Measurements from ENCODE around the gene G3BP1. TPM values are rescaled to one million over a fixed set of nuclear protein-coding genes. Genes with fewer than 3 reads are reported as not detected.
"Not testable (repeated sequence)": the region's sequence is repeated elsewhere in the genome, so short reads cannot be mapped to it uniquely, and the experiment has no call there.

Gene G3BP1
- 103 TPM for total RNA-seq

DNA sequence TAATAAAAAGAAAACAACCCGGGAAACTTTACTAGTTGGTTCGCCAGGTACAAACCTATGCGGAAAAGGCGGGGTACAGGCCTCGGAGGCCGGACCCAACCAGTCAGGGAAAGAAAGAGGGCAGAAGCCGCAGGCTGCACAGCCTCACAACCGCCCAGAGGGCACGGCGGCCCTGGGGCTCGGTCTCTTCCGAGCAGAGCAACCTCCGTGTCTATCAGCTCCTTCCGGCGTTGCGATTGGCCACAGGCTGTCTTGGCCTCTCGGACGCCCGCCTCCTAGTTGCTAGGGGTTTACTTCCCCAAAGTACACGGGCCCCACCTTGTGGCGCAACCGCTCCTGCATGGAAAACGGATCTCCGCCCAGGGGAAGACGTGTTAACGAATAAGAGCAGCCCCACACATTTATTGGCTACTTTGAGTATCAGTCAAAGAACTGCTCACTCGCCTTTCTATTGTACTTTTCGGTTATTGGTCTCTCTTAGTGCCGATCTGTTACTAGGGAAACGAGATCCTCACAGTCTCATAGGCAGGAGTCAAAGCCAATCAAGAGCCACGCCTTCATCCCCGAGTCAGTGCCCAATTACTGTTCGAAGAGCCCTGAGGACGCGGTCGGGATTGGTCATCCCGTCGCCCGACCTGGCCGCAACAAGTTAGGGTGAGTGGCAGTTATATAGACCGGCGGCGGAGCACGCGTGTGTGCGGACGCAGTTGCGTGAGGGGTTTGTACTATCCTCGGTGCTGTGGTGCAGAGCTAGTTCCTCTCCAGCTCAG is at the start of gene G3BP1:
TSS of gene G3BP1 (plus strand) at position 696 of the 770 bp plus-strand sequence. CDS start 14,667 bp downstream, outside the sequence.
- peak; percentile 100 for DNase-seq

DNA sequence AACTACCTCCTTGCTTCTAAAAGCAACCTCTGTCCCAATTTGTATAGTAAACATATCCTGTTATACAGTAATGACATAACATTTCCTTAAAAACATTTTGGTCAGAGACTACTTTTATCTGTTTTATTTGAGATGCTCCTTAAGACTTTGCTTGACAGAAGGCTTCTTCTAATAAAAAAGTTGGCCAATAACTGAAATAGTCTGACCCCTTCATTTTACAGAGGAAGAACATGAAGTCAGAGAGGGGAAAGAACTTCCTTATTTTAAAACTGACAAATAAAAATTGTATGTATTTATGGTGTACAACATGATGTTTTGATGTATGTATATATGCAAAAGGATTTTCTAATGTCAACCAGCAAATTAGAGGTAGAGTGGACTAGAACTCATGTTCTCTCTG is 49.2 kb upstream of the G3BP1 start:
- no peak for DNase-seq

DNA sequence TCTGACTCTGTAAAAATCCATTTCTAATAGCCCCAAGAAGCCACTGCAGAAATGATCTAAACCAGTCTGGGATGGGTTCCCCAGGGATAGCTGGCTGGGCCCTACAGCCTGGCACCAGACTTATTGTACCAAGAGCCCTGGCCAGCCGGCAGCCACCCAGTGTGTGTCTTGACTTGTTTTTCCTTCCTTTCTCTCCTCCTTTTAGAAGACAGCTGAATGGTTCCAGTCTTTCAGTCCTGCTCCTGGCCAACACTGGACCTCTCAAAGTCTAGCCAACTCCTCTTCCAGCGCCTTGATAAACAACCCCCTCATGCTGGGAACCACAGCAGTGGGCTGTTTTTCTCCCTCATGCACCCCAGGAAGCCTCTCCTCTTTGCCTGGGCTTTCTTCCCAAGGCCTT is 47.4 kb upstream of the G3BP1 start:
- DNase-seq: no peak

DNA sequence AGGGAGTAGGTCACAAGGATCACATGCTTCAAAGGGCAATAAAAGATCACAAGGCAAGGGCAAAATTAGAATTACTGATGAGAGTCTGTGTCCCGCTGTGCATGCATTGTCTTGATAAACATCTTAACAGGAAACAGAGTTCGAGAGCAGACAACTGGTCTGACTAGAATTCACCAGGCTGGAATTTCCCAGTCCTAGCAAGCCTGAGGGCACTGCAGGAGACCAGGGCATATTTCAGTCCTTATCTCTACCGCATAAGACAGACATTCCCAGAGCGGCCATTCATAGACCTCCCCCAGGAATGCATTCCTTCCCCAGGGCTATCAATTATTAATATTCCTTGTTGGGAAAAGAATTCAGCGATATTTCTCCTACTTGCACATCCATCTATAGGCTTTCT is 42.2 kb upstream of the G3BP1 start:
- not testable (repeated sequence) for DNase-seq

DNA sequence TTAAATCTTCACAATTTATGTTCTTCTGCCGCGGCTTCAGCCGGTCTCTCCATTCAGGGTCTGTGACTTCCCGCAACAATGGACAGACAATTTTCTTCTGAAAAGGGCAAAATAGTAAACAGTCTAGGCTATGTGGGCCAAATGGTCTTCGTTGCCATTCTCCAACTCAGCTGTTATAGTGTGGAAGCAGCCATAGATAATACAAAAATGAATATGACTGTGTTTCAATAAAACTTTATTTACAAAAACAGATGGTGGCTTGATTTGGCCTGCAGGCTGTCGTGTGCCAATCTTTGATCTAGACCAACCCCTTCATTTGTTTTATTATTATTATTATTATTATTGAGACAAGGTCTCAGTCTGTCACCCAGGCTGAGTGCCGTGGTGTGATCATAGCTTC is 41.4 kb upstream of the G3BP1 start:
- DNase-seq: no peak

DNA sequence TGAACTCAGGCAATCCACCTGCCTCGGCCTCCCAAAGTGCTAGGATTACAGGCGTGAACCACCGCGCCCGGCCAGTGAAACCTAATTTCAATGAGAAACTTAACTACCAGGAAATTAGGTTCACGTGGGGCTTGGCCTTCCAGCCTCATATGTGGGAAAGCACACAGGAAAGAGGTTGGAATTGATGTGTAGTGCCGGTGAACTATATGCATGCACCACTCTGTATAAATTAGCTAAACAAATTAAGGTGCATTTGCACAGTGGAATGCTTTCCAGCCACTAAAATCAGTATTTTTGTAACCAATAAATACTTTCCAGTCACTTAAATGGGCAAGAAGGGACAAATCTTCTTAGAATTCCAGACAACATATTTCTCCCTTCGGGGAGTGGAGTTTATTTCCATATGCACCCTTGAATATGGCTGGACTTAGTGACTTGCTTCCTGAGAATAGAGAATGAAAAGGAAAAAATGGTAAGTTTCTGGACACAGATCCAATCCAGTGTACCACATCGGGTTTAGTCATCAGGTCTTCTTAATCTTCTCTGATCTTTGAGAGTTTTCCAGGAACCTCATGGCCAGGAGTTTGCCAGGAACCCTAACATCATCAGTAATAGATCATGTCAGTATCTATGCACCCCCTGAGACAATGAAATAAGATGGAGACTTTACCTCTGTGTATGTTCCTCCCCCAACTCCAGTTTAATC is 38.2 kb upstream of the G3BP1 start:
- DNase-seq: no peak

DNA sequence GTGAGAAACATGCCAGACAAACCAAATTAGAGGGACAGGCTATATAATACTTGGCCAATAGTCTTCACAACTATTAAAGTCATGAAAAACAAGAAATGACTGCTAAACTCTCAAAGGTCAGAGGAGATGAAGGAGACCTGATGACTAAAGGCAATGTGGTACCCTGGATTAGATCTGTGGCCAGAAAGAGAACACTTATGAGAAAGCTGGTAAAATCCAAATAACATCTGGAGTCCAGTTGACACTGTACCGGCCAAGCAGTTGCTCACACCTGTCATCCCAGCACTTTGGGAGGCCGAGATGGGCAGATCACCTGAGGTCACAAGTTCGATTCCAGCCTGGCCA is 37.7 kb upstream of the G3BP1 start:
- no peak for DNase-seq

DNA sequence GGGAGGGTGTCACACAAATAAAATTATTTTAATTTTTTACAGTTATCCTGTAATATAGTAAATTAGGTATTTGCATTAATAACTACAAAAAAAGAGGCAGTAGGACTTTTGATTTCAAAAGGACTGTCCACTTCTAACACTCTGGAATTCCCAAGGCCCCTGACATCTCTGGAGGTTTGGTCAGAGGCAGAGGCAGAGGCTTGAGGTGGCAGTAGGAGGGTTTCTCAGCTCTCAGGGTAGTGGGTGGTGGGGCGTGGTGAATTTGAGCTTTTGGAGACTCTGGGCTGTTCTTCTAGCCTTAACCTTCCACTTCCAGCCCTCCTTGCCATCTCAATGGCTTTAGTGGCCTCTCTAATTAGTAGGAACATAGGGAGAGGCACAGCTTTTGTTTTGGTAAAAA is 36.1 kb upstream of the G3BP1 start:
- no peak for DNase-seq

DNA sequence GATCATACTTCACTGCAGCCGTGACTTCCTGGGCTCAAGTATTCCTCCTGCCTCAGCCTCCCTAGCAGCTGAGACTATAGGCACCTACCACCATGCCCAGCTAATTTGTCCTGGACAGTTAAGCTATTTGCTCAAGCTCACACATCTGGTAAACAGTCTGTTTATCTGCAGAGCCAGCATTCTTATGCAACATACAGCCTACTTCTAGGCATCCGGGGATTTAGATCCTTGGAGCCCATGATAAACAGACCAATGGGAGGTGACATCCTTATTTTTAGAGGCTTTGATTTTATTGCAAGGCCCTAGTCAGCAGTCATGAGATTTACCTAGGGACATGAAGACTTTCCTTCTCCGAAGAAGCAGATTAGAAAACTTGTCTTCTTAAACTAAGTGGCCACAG is 34.3 kb upstream of the G3BP1 start:
- no peak for DNase-seq

DNA sequence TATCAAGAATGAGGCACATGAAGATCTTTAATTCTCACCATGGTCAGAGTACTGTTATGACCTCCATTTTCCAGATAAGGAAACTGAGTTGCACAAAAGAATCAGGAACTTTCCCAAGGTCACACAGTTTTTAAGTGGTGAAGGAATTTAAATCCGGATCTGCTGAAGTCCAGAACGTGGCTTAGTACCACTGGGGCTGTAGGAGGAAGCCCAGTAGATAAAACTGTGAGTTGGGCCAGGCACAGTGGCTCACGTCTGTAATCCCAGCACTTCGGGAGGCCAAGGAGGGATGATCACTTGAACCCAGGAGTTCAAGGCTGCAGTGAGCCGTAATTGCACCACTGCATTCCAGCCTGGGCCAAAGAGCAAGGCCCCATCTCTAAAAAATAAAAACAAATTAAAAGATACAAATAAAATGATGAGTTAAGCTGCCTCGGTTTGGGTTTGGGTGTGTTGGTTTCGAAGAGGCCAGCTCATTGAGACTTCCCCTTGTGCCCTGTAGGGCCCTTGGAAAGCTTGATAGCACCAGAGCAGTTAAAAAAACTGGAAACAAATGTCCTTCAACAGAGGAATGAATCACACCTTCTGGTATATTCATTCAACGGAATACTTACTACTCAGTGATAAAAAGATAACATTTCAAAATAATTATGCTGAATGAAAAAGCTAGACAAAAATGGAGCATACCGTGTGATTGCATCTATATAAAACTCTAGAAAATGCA is 33.5 kb upstream of the G3BP1 start:
- DNase-seq: no peak

DNA sequence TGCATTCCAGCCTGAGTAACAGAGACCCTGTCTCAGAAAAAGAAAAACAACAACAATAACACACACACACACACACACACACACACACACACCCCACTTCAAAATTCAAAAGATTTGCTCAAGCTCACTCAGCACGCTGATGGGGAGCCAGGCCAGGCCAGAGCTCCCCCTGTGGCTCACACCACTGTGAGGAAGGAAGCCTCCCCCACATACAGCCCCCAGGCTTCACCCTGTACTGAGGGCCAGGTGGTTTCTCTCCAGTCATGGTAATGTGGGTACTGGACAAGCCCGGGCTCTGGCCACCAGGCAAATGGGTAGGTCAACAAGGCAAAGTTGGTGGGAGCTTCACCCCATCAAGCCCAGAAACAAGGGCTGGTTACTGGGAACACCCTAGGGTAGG is 32.4 kb upstream of the G3BP1 start:
- DNase-seq: no peak

DNA sequence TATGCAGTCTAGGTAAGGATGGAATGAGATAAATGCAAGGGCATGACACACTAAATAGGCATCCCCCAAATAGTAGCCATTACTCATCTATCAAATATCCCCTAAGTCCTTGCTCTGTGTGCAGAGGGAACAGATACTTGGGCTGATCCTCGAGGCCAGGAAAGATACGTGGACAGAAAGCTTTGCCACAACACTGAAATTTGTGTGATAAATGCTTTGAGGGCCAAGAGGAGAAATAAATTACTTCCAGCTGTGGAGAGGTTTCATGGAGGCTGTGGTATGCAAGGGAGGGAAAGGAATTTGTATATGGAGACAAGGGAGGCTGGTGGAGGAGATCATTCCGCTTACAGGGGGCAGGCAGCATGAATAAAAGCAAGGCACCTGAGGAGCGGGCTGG is 31.8 kb upstream of the G3BP1 start:
- DNase-seq: peak; percentile 85

DNA sequence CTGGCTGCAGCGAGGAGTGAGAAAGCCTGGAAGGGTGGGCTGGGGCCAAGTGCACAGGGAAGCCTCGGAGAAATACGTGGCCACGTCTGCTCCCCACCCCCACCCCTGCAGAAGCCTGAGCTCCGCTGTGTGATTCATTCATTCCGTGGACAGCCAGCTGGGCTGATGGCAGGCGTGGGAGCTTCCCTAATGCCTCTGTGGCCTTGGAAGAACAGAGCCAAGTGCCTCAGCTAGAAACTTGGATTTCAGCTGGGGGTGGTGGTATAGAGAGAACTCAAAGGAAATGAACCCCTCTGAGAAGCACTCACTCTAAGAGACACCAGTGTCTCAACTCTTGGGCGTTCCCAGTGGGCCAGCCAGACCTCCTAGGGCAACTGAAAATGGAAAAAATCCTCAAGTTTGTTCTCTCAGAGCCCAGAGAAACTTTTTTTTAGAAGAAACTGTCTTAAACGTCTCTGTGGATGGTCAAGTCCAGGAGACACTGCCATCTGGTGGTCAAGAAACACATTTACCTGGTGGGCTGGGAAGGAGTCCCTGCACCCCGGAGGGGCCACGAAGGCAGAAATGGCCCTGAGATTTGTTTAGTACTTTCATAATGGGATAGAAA is 31.3 kb upstream of the G3BP1 start:
- DNase-seq: peak; percentile 88

DNA sequence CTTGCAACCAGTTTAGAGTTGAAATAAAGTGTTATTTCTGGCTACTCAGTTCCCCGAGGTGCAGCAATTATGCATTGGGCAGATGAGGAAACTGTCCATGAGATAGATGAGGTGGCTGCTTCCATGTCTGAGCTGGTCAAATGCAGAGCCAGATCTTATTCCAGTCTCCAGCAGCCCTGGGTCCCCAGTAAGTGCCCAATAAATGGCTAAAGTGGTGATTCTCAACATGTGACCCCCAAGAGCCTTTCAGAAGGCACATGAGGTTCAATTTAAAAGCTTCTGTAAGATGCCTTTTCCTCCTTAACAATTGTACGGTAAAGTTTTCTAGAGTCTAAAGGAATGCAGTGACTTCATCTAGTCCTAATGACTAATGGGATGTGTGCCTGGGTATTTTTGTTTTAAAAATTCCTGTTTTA is 30.8 kb upstream of the G3BP1 start:
- no peak for DNase-seq

DNA sequence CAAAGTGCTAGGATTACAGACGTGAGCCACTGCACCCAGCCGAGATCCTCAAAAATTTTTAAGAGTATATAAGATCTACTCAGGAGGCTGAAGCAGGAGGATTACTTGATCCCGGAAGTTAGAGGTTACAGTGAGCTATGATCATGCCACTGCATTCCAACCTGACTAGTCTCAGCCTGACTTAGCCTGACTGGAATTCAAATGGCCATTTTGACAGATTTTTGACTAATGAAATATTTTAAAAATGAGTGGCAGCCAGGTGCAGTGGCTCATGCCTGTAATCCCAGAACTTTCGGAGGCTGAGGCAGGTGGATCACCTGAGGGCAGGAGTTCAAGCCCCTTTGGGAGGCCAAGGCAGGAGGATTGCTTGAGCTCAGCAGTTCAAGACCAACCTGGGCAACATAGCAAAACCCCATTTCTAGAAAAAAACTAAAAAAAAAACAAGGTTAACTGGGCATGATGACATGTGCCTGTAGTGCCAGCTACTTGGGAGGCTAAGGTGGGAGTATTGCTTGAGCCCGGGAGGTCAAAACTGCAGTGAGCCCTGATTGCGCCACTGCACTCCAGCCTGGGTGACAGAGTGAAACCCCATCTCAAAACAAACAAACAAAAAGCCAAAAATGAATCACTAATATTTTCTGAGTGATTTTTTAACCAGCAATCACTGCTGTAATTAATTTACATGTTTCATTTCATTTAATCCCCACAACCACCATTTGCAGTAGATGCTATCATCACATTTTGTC is 29.9 kb upstream of the G3BP1 start:
- DNase-seq: no peak

DNA sequence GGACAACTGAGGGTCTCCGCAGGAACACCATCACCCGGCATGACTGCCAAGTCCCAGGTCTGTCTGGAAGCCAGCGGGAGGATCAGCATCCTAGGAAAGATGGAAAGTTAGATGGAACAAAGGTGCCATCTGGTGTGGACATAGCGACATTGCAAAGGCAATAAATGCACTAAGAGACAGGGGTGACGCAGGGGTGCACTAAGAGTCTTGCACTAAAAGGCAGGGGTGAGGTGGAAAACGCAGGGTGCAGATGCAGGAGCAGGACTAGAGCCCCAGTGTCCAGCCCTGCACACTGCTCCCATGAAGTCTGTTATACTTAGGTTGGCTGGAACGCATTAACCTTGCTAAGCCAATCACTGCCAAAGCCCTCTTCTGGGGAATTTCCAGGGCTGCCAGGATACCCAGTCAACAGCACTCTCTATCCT is 28.9 kb upstream of the G3BP1 start:
- DNase-seq: peak; percentile 59

DNA sequence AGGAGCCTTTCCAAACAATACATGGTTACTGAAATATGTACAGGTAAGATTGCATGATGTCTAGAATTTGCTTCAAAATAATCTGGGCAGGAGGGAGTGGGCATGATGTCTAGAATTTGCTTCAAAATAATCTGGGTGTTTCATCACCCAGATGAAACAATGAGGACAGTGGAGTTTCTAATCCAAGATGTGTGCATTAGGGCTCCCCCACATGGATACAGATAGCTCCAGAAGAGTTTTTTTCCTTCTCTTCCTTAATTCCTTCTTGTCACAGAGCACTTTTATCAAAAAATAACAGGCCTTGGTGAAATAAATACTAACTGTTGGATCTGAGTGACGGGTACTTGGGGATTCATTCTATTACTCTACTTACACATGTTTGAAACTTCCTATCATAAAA is 28.2 kb upstream of the G3BP1 start:
- DNase-seq: no peak

DNA sequence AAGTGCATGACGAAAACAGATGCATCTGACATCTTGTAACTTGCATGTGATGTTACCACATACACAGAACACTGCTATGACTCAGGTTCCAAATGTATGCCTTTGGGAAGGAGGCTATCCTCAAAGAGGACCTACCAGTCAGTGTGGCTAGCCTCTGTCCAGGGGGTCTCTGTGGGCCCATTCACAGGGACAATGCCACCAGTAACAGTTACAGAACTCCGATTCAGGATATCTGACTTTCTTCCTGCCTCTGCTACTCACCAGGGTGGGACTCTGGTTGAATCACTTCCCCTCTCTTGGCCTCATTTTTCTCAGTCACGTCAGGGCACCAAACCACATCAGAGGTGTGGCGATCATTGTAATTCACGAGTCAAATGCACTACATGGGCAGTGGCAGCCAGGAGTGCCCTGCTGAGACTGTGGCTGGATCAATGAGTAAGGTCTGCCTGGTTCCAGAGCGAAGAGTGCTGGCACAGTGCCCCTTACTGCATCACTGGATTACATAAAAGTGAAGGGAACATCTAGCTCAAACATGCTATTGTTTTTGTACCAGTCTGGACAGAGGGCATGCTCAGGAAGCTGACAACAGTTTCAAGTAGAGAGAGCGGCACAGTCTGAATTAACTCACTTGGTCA is 26.6 kb upstream of the G3BP1 start:
- DNase-seq: no peak

DNA sequence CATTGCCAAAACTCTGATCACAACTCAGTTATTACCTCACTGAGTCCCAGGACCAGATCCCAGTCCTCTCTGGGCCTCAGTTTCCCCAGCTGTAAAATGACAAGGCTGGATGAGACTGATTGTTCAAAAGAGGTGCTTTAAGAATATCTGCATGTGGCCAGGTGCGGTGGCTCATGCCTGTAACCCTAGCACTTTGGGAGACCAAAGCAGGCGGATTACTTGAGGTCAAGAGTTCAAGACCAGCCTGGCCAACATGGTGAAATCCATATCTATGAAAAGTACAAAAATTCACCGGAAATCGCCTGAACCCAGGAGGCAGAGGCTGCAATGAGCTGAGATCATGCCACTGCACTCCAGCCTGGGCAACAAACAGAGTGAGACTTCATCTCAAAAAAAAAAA is 21.6 kb upstream of the G3BP1 start:
- DNase-seq: no peak

DNA sequence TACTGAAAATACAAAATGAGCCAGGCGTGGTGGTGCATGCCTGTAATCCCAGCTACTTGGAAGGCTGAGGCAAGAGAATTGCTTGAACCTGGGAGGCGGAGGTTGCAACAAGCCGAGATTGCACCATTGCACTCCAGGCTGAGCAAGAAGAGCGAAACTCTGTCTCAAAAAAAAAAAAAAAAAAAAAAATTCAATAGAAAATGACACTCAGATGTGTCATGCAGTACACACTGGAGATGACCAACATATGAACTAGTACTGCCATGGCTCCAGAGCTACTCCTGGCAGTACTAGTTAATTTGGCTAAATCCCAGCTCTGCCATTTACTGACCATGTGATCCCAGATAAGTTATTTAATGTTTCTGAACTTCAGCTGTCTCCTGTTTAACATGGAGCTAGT is 20.7 kb upstream of the G3BP1 start:
- DNase-seq: no peak

DNA sequence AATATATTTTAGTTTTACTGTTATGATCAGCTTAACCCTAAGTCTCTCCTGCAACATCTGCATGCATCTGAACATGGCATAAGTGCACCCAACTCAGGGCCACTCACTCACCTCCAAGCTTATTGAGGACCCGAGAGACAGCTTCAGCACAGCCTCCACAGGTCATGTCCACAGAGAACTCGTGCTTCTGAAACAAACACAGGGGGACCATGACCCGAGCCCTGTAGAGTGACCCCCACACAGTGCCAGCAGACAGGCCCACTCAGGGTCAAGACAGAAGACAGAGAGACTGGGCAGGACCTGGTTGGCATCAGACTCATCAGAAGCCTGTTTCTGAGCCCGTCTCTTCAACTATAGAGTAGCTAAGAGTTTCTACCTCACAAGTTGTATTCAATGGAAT is 20.2 kb upstream of the G3BP1 start:
- DNase-seq: no peak

DNA sequence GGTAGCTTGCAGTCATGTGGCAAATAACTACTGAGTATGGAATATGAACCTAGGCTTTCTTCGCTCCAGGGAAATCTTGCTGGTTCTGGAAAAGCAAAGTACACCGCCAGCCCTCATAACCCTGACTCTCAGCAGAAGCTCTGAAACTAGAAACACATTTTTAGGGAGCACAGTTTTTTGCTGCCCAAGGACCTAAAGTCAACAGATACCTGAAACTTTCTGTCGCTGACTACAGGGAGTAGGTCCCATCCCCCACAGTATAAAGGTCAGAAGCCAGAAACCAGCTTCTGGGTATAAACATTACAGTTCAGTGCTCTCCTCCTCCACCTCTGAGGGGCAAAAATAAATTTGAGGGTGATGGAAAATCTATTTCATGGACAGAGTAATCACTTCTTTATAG is 16.4 kb upstream of the G3BP1 start:
- DNase-seq: no peak

All from skin of body (tissue), 2 donors.